Stimulated activated naive CD8-positive, alpha-beta T cell treated with anti-CD3 and anti-CD28 coated beads, Interleukin-15, Interleukin-2, amounts not matched to agents 100 U/mL and 50 U/mL, for 24 hours (primary cell): ENCODE results near the gene HNRNPH2.

Experiments
- ATAC-seq: fragments of 150-1000 bp; cut with Tn5 transposase; one replicate; pipeline ENCODE4 v1.10.0; 2021
- DNase-seq: peaks from one replicate; pipeline ENCODE4 v3.0.0; 2021

The HNRNPH2 gene

GRCh38 chrX:101407748-101408531, at the start of gene HNRNPH2, which contains the start of gene GLA:
Gene HNRNPH2, plus strand, starts transcription at chrX:101408222. Its CDS starts 3,767 bp downstream, at chrX:101411989.
Gene GLA, minus strand, starts transcription at chrX:101407925. Its CDS starts 22 bp downstream, at chrX:101407903.
- peak; percentile 83 for DNase-seq
- peak; percentile 97 for ATAC-seq

GRCh38 chrX:101359966-101360365, 48.1 kb upstream of the HNRNPH2 start:
- DNase-seq (no peak), ATAC-seq (no peak)

- DNase-seq, result no peak
- ATAC-seq, result no peak
Measured at GRCh38 chrX:101360390-101360789, 47.6 kb upstream of the HNRNPH2 start.

GRCh38 chrX:101362116-101362515, 45.9 kb upstream of the HNRNPH2 start:
- DNase-seq (no peak), ATAC-seq (no peak)

- DNase-seq, result no peak
- ATAC-seq, result no peak
Measured at GRCh38 chrX:101362757-101363156, 45.3 kb upstream of the HNRNPH2 start.

GRCh38 chrX:101365301-101365795, 42.7 kb upstream of the HNRNPH2 start:
- no peak for ATAC-seq
- DNase-seq, result no peak

- no peak for ATAC-seq
- DNase-seq, result no peak
Measured at GRCh38 chrX:101368800-101369199, 39.2 kb upstream of the HNRNPH2 start.

GRCh38 chrX:101369687-101370086, 38.3 kb upstream of the HNRNPH2 start:
- DNase-seq (no peak), ATAC-seq (no peak)

GRCh38 chrX:101370888-101371504, 37.0 kb upstream of the HNRNPH2 start:
- no peak for ATAC-seq
- DNase-seq, result no peak

- ATAC-seq, result no peak
- DNase-seq, result no peak
Measured at GRCh38 chrX:101377547-101377946, 30.5 kb upstream of the HNRNPH2 start.

GRCh38 chrX:101383679-101384205, 24.3 kb upstream of the HNRNPH2 start:
- DNase-seq (no peak), ATAC-seq (peak; percentile 19)

- ATAC-seq, result no peak
- no peak for DNase-seq
Measured at GRCh38 chrX:101385026-101385684, 22.9 kb upstream of the HNRNPH2 start.

- ATAC-seq (no peak), DNase-seq (no peak)
Measured at GRCh38 chrX:101385795-101386541, 22.1 kb upstream of the HNRNPH2 start, which contains the start of gene BTK. Gene BTK, minus strand, starts transcription at chrX:101386191. Its CDS starts 10,907 bp downstream, at chrX:101375284.

GRCh38 chrX:101386542-101386885, 21.5 kb upstream of the HNRNPH2 start:
- no peak for DNase-seq
- no peak for ATAC-seq

GRCh38 chrX:101388604-101389003, 19.4 kb upstream of the HNRNPH2 start:
- ATAC-seq (no peak), DNase-seq (no peak)

GRCh38 chrX:101390664-101391525, 17.1 kb upstream of the HNRNPH2 start, which contains the start of gene RPL36A:
Gene RPL36A, plus strand, starts transcription at chrX:101391011. Its CDS starts 33 bp downstream, at chrX:101391044.
- DNase-seq (peak; percentile 83), ATAC-seq (peak; percentile 98)

GRCh38 chrX:101391831-101392230, 16.2 kb upstream of the HNRNPH2 start:
- ATAC-seq (no peak), DNase-seq (no peak)

GRCh38 chrX:101393530-101394305, 14.3 kb upstream of the HNRNPH2 start:
- DNase-seq (no peak), ATAC-seq (no peak)

- ATAC-seq (no peak), DNase-seq (no peak)
Measured at GRCh38 chrX:101394372-101394771, 13.7 kb upstream of the HNRNPH2 start.

GRCh38 chrX:101395789-101396188, 12.2 kb upstream of the HNRNPH2 start:
- DNase-seq (no peak), ATAC-seq (no peak)
